ENCODE data around the gene PTPN18.
A peak's percentile ranks its signal among the peaks of the same experiment; 100 is the strongest.

PTPN18 gene

GRCh38 chr2:130378206-130378897, 22.5 kb downstream of the PTPN18 start:
- no peak for DNase-seq
- H3K27me3 Mint-ChIP-seq: no peaks in the 10 kb centered on the region
- no peaks in the 10 kb centered on the region for H3K9me3 Mint-ChIP-seq
- peaks cover 65% of the 10 kb centered on the region for H3K4me1 Mint-ChIP-seq (ENCODE audit: low read depth)
- H3K27ac Mint-ChIP-seq: no peak overlapping the region
- peaks cover 74% of the 10 kb centered on the region for H3K36me3 Mint-ChIP-seq (ENCODE audit: low read depth)
- no peak overlapping the region for H3K4me3 Mint-ChIP-seq

- DNase-seq: no peak
- Mint-ChIP-seq H3K9me3 (no peaks in the 10 kb centered on the region), H3K4me3 (no peak overlapping the region), H3K27ac (no peak overlapping the region), H3K4me1 (ENCODE audit: low read depth) (peaks cover 60% of the 10 kb centered on the region), H3K27me3 (no peaks in the 10 kb centered on the region), H3K36me3 (ENCODE audit: low read depth) (peaks cover 71% of the 10 kb centered on the region)
These were observed 23.0 kb downstream of the PTPN18 start for GRCh38 chr2:130378898-130379214.

GRCh38 chr2:130380096-130380934, 24.5 kb downstream of the PTPN18 start:
- Mint-ChIP-seq H3K4me3 (no peak overlapping the region), H3K36me3 (ENCODE audit: low read depth) (peaks cover 58% of the 10 kb centered on the region), H3K27me3 (no peaks in the 10 kb centered on the region), H3K27ac (peak overlapping the region; percentile 8), H3K4me1 (ENCODE audit: low read depth) (peaks cover 48% of the 10 kb centered on the region), H3K9me3 (no peaks in the 10 kb centered on the region)
- no peak for DNase-seq

- Mint-ChIP-seq H3K4me1 (ENCODE audit: low read depth) (peaks cover 41% of the 10 kb centered on the region), H3K36me3 (ENCODE audit: low read depth) (peaks cover 49% of the 10 kb centered on the region), H3K4me3 (no peak overlapping the region)
These were observed 25.3 kb downstream of the PTPN18 start for GRCh38 chr2:130381145-130381544.

GRCh38 chr2:130381619-130382018, 25.8 kb downstream of the PTPN18 start:
- Mint-ChIP-seq H3K9me3 (no peaks in the 10 kb centered on the region), H3K36me3 (ENCODE audit: low read depth) (peaks cover 46% of the 10 kb centered on the region), H3K27ac (peak overlapping the region; percentile 33), H3K4me3 (no peak overlapping the region), H3K27me3 (no peaks in the 10 kb centered on the region), H3K4me1 (ENCODE audit: low read depth) (peaks cover 37% of the 10 kb centered on the region)
- no peak for DNase-seq

More at GRCh38 chr2:130381145-130381544, 25.3 kb downstream of the PTPN18 start:
- Mint-ChIP-seq H3K27ac (peak overlapping the region; percentile 18), H3K27me3 (no peaks in the 10 kb centered on the region), H3K9me3 (no peaks in the 10 kb centered on the region)
- no peak for DNase-seq

- H3K4me3 Mint-ChIP-seq: no peak overlapping the region
- H3K27ac Mint-ChIP-seq: no peak overlapping the region
- peaks cover 29% of the 10 kb centered on the region for H3K4me1 Mint-ChIP-seq (ENCODE audit: low read depth)
- no peaks in the 10 kb centered on the region for H3K27me3 Mint-ChIP-seq
- no peaks in the 10 kb centered on the region for H3K9me3 Mint-ChIP-seq
- no peak for DNase-seq
- H3K36me3 Mint-ChIP-seq (ENCODE audit: low read depth): peaks cover 43% of the 10 kb centered on the region
These were observed 26.6 kb downstream of the PTPN18 start for GRCh38 chr2:130382313-130382917.

- no peak for DNase-seq
- H3K36me3 Mint-ChIP-seq (ENCODE audit: low read depth): peaks cover 27% of the 10 kb centered on the region
- H3K4me1 Mint-ChIP-seq (ENCODE audit: low read depth): peaks cover 4% of the 10 kb centered on the region
- H3K27ac Mint-ChIP-seq: no peak overlapping the region
- H3K4me3 Mint-ChIP-seq: no peak overlapping the region
- H3K9me3 Mint-ChIP-seq: no peaks in the 10 kb centered on the region
- H3K27me3 Mint-ChIP-seq: no peaks in the 10 kb centered on the region
These were observed 29.9 kb downstream of the PTPN18 start for GRCh38 chr2:130385709-130386108.

GRCh38 chr2:130387071-130387400, 31.2 kb downstream of the PTPN18 start:
- Mint-ChIP-seq H3K9me3 (no peaks in the 10 kb centered on the region), H3K27me3 (peaks cover 8% of the 10 kb centered on the region), H3K4me3 (no peak overlapping the region), H3K27ac (no peak overlapping the region), H3K36me3 (ENCODE audit: low read depth) (peaks cover 17% of the 10 kb centered on the region), H3K4me1 (ENCODE audit: low read depth) (peaks cover 12% of the 10 kb centered on the region)
- no peak for DNase-seq

- no peak for DNase-seq
These were observed 31.9 kb downstream of the PTPN18 start for GRCh38 chr2:130387804-130388203.

GRCh38 chr2:130388221-130388907, 32.5 kb downstream of the PTPN18 start:
- peaks cover 12% of the 10 kb centered on the region for H3K27me3 Mint-ChIP-seq
- peaks cover 4% of the 10 kb centered on the region for H3K36me3 Mint-ChIP-seq (ENCODE audit: low read depth)
- peaks cover 15% of the 10 kb centered on the region for H3K4me1 Mint-ChIP-seq (ENCODE audit: low read depth)
- no peaks in the 10 kb centered on the region for H3K9me3 Mint-ChIP-seq
- no peak overlapping the region for H3K4me3 Mint-ChIP-seq
- DNase-seq: no peak
- H3K27ac Mint-ChIP-seq: no peak overlapping the region

More at GRCh38 chr2:130387804-130388203, 31.9 kb downstream of the PTPN18 start:
- Mint-ChIP-seq H3K9me3 (no peaks in the 10 kb centered on the region), H3K27me3 (peaks cover 12% of the 10 kb centered on the region), H3K4me1 (ENCODE audit: low read depth) (peaks cover 15% of the 10 kb centered on the region), H3K4me3 (no peak overlapping the region), H3K36me3 (ENCODE audit: low read depth) (peaks cover 9% of the 10 kb centered on the region), H3K27ac (no peak overlapping the region)

GRCh38 chr2:130389358-130389757, 33.5 kb downstream of the PTPN18 start:
- Mint-ChIP-seq H3K27ac (no peak overlapping the region), H3K4me1 (ENCODE audit: low read depth) (peaks cover 15% of the 10 kb centered on the region)

GRCh38 chr2:130389783-130390182, 33.9 kb downstream of the PTPN18 start:
- H3K27me3 Mint-ChIP-seq: peaks cover 15% of the 10 kb centered on the region
- no peak overlapping the region for H3K27ac Mint-ChIP-seq
- H3K4me3 Mint-ChIP-seq: no peak overlapping the region
- no peaks in the 10 kb centered on the region for H3K9me3 Mint-ChIP-seq
- peaks cover 15% of the 10 kb centered on the region for H3K4me1 Mint-ChIP-seq (ENCODE audit: low read depth)
- H3K36me3 Mint-ChIP-seq (ENCODE audit: low read depth): no peaks in the 10 kb centered on the region
- DNase-seq: no peak

More at GRCh38 chr2:130389358-130389757, 33.5 kb downstream of the PTPN18 start:
- H3K9me3 Mint-ChIP-seq: no peaks in the 10 kb centered on the region
- peaks cover 15% of the 10 kb centered on the region for H3K27me3 Mint-ChIP-seq
- DNase-seq: no peak
- H3K36me3 Mint-ChIP-seq (ENCODE audit: low read depth): no peaks in the 10 kb centered on the region
- H3K4me3 Mint-ChIP-seq: no peak overlapping the region

GRCh38 chr2:130390460-130391057, 34.7 kb downstream of the PTPN18 start:
- H3K4me3 Mint-ChIP-seq: peak overlapping the region; percentile 81
- no peak overlapping the region for H3K27ac Mint-ChIP-seq
- no peak for DNase-seq
- peaks cover 15% of the 10 kb centered on the region for H3K4me1 Mint-ChIP-seq (ENCODE audit: low read depth)
- H3K36me3 Mint-ChIP-seq (ENCODE audit: low read depth): no peaks in the 10 kb centered on the region
- no peaks in the 10 kb centered on the region for H3K9me3 Mint-ChIP-seq
- peaks cover 15% of the 10 kb centered on the region for H3K27me3 Mint-ChIP-seq
